K562 (cell line): ENCODE data around the gene PIWIL1. TPM values are rescaled to one million over a fixed set of nuclear protein-coding genes. Genes with fewer than 3 reads are reported as not detected.

ENCODE experiments used
- ATAC-seq: fragments of 200-7000 bp; cut with Tn5 transposase; 3 replicates; pipeline ENCODE4 v1.9.1; 2020; ENCODE audit warnings: moderate library complexity
- BruUV-seq: library from RNA; stranded (reverse); fragments of 400-500 nt; replicated peaks from 2 replicates; lab custom pipeline; 2021; lab: Mats Ljungman, UMichigan
- CTCF ChIA-PET: fragments of 300-600 bp; formaldehyde crosslinking; extraction: SDS; loops from one replicate; lab custom pipeline; 2021; ENCODE audit warnings: low intra/inter-chr PET ratio; lab: Yijun Ruan, JAX
- POLR2A ChIA-PET: fragments of 300-600, 350-650 bp; sonication (Branson Sonifier 250); formaldehyde crosslinking; extraction: SDS; loops from one replicate; lab custom pipeline; 2021; ENCODE audit warnings: antibody characterized with exemption, inconsistent platforms; lab: Yijun Ruan, JAX
- DNase-seq, 4 experiments: peaks; one replicate each; pipeline versions ENCODE4 v3.0.0 to v3.0.0-alpha.2; 2011 to 2018; ENCODE audit warnings: low spot score in 3 of 4, mixed read lengths in 3 of 4; ENCODE audit errors: extremely low read depth in 1 of 4
- FAIRE-seq: peaks from 2 replicates; lab custom pipeline; 2011; peaks lifted over from hg19 to GRCh38; lab: Jason Lieb, UNC
- H2AFZ ChIP-seq: 2 replicates; pipeline ENCODE4 v1.6.0; 2011; ENCODE audit warnings: low read depth, low read length, control low read depth, inconsistent platforms
- H3K27ac ChIP-seq: fragments of 200-600 bp; 3 replicates; pipeline ENCODE4 v1.8.0; 2011; ENCODE audit warnings: low read depth, mild to moderate bottlenecking, control low read depth, inconsistent platforms, low read length, moderate library complexity, mixed read lengths; ENCODE audit errors: extremely low read depth
- H3K27me3 ChIP-seq, 2 experiments: fragments of 300-600 bp in 1 of 2; 2 replicates in 1 of 2; 3 replicates in 1 of 2; pipeline versions ENCODE4 v1.6.0 to v1.8.0; 2011; ENCODE audit warnings: inconsistent platforms in 2 of 2, low read length in 2 of 2, mild to moderate bottlenecking in 1 of 2, mixed read lengths in 1 of 2, moderate library complexity in 1 of 2; ENCODE audit not compliant: control insufficient read depth in 2 of 2, insufficient read depth in 2 of 2
- H3K36me3 ChIP-seq: fragments of 300-600 bp; 3 replicates; pipeline ENCODE4 v1.8.0; 2011; ENCODE audit warnings: mild to moderate bottlenecking, low read length, inconsistent platforms; ENCODE audit not compliant: control insufficient read depth, insufficient read depth
- H3K4me1 ChIP-seq, 2 experiments: fragments of 200-600 bp in 1 of 2; replicated peaks in 1 of 2; 2 replicates in 1 of 2; 3 replicates in 1 of 2; pipeline versions ENCODE4 v1.5.1 to v1.8.0; 2011; ENCODE audit warnings: inconsistent platforms in 2 of 2, low read length in 2 of 2, mild to moderate bottlenecking in 1 of 2, mixed read lengths in 1 of 2, moderate library complexity in 1 of 2; ENCODE audit not compliant: control insufficient read depth in 2 of 2, insufficient read depth in 2 of 2
- H3K4me2 ChIP-seq: 2 replicates; pipeline ENCODE4 v1.6.1; 2011; ENCODE audit warnings: low read length, control low read depth, inconsistent platforms, mixed read lengths; ENCODE audit not compliant: insufficient read depth
- H3K4me3 ChIP-seq: fragments of 200-600 bp; sonication (generic), shearing (Covaris generic); 2 replicates; pipeline ENCODE4 v1.5.1; 2016; ENCODE audit warnings: control low read depth, inconsistent platforms
- H3K79me2 ChIP-seq: fragments of 200-600 bp; 3 replicates; pipeline ENCODE4 v1.8.0; 2011; ENCODE audit warnings: low read length, inconsistent platforms; ENCODE audit not compliant: control insufficient read depth, insufficient read depth
- H3K9ac ChIP-seq, 2 experiments: 2 replicates each; pipeline versions ENCODE4 v1.6.0 to v1.6.1; 2011; ENCODE audit warnings: low read depth in 2 of 2, low read length in 2 of 2, control low read depth in 1 of 2, inconsistent platforms in 1 of 2, mild to moderate bottlenecking in 1 of 2, mixed read lengths in 1 of 2; ENCODE audit not compliant: insufficient read depth in 1 of 2
- H3K9me1 ChIP-seq: one replicate; pipeline ENCODE4 v1.6.0; 2011; ENCODE audit warnings: inconsistent platforms, mild to moderate bottlenecking, low read length, moderate library complexity; ENCODE audit not compliant: control insufficient read depth, insufficient read depth
- H3K9me3 ChIP-seq: replicated peaks from 2 replicates; pipeline ENCODE4 v1.5.1; 2011; ENCODE audit warnings: low read depth, low read length, inconsistent platforms; ENCODE audit not compliant: control insufficient read depth, insufficient read depth
- H4K20me1 ChIP-seq: replicated peaks from 2 replicates; pipeline ENCODE4 v1.6.1; 2011; ENCODE audit warnings: low read length, inconsistent platforms, mixed read lengths; ENCODE audit not compliant: control insufficient read depth, insufficient read depth
- PHTF2 ChIP-seq: fragments of 250-450 bp; sonication (Bioruptor Pico); IDR thresholded peaks from 2 replicates; pipeline ENCODE4 v1.5.0; 2021; ENCODE audit warnings: mild to moderate bottlenecking
- PRMT5 ChIP-seq: sonication (generic); formaldehyde crosslinking; IDR thresholded peaks from 2 replicates; pipeline ENCODE4 v1.5.0; 2020; ENCODE audit warnings: missing genetic modification reagents
- XRCC4 ChIP-seq: IDR thresholded peaks from one replicate; pipeline ENCODE4 v1.6.1; 2011; ENCODE audit not compliant: insufficient read depth, insufficient read length; ENCODE audit errors: extremely low read depth
- ZNF165 ChIP-seq: fragments of 250-450 bp; sonication (Bioruptor Pico); IDR thresholded peaks from 2 replicates; pipeline ENCODE4 v1.4.0; 2020; ENCODE audit warnings: borderline replicate concordance
- ZNF174 ChIP-seq: fragments of 250-450 bp; sonication (Bioruptor Pico); IDR thresholded peaks from 2 replicates; pipeline ENCODE4 v1.4.0; 2020; ENCODE audit warnings: mild to moderate bottlenecking
- ZNF232 ChIP-seq: sonication (generic); formaldehyde crosslinking; IDR thresholded peaks from 2 replicates; pipeline ENCODE4 v1.8.0; 2022; ENCODE audit warnings: mild to moderate bottlenecking, missing genetic modification reagents
- WGBS: fragments of 100-300 bp; shearing (Covaris generic); methylation state at CpG from one replicate; pipeline ENCODE4 v1.1.6; 2016; ENCODE audit warnings: low coverage, mixed read lengths; ENCODE audit not compliant: insufficient coverage; ENCODE audit errors: missing lambda C conversion rate; 5-methylcytosine and 5-hydroxymethylcytosine counted together
- in situ Hi-C: fragments of 300-500 bp; cut with MboI; formaldehyde crosslinking; loops from 4 replicates; pipeline ENCODE4 v1.15.0; 2018; ENCODE audit warnings: inconsistent platforms, mixed read lengths
- intact Hi-C: fragments of 100-400 bp; cut with micrococcal nuclease; formaldehyde crosslinking; loops from 2 replicates; pipeline ENCODE4 v1.14.2; 2022
- polyA plus RNA-seq, 8 experiments: library from polyadenylated mRNA; depleted of rRNA in 4 of 8; stranded (reverse) in 5 of 8; unstranded in 3 of 8; fragments of >200 nt; fragmentation: Nextera tagmentation in 2 of 8; fragmentation: Illumina TruSeq in 1 of 8; extraction: Ambion mirVana in 2 of 8; extraction: Trizol in 1 of 8; gene quantifications; 2 replicates each; pipeline versions ENCODE4 v1.2.1 to v1.2.3, GENCODE V29; 2011 to 2014; ENCODE audit warnings: inconsistent platforms in 1 of 8, missing spikeins in 1 of 8
- total RNA-seq, 7 experiments: library from RNA; depleted of rRNA in 6 of 7; stranded (reverse); fragments of >200 nt in 6 of 7; fragmentation: Illumina TruSeq in 2 of 7; extraction: Trizol in 2 of 7; gene quantifications; 2 replicates each; pipeline versions ENCODE4 v1.2.1 to v1.2.3, GENCODE V29; 2011 to 2021; ENCODE audit warnings: low replicate concordance in 1 of 7

PIWIL1 gene
- total and polyA plus RNA-seq, 9 of the 15 experiments (the other 6 are each of a cell fraction or from before 2014, with no cell fraction given): not detected

- Histone ChIP-seq H3K27ac (no peak overlapping the region), H2AFZ (no peak overlapping the region), H3K9me1 (no peaks in the 10 kb centered on the region), H3K4me2 (no peak overlapping the region), H3K4me1 (no peaks in the 10 kb centered on the region), H3K9ac (no peak overlapping the region), H3K27me3 (peaks cover 2 to 21% of the 10 kb centered on the region in 2 experiments; a peak in 3 of 5 replicates), H3K79me2 (no peaks in the 10 kb centered on the region)
- ChIA-PET POLR2A (no interaction called here), CTCF (no interaction called here)
- DNase-seq: no peak
- intact Hi-C loops: no loop called here
- BruUV-seq: no TSS peak
- no peak for TF ChIP-seq PHTF2 (CRISPR knock-in tag)
- TF ChIP-seq PRMT5 (CRISPR knock-in tag): no peak
- TF ChIP-seq ZNF174 (CRISPR knock-in tag): no peak
- no peak for TF ChIP-seq ZNF232 (CRISPR knock-in tag)
- no peak for TF ChIP-seq ZNF165 (CRISPR knock-in tag)
- no peak for TF ChIP-seq XRCC4
- TF ChIP-seq, all 486 proteins: peak for 0
- Histone ChIP-seq H3K36me3 (no peaks in the 10 kb centered on the region), H3K4me3 (no peak overlapping the region), H3K9me3 (no peaks in the 10 kb centered on the region), H4K20me1 (no peaks in the 10 kb centered on the region)
- ATAC-seq (no peak), FAIRE-seq (no peak)
- in situ Hi-C loops: no loop called here
- 3% methylated on average over 5 of the region's 5 CpGs for WGBS
Measured at GRCh38 chr12:130298322-130299021, 39.2 kb upstream of the PIWIL1 start.
